MV-4-11 (cell line): ENCODE results near the gene ALDH1A2.
"Not testable (repeated sequence)": the region's sequence is repeated elsewhere in the genome, so short reads cannot be mapped to it uniquely, and the experiment has no call there.

Experiments used
- DNase-seq: peaks from one replicate; lab custom pipeline; 2025; lab: John Stamatoyannopoulos, UW

The ALDH1A2 gene

GRCh38 chr15:58065445-58066041, at the start of gene ALDH1A2:
Gene ALDH1A2 (minus strand): TSS chr15:58065711. CDS start chr15:58065650, 61 bp downstream.
- no peak for DNase-seq

GRCh38 chr15:58114812-58115211, 49.3 kb upstream of the ALDH1A2 start:
- DNase-seq, result peak; percentile 29

- DNase-seq, result no peak
Measured at GRCh38 chr15:58114388-58114787, 48.9 kb upstream of the ALDH1A2 start.

GRCh38 chr15:58113358-58113757, 47.8 kb upstream of the ALDH1A2 start:
- not testable (repeated sequence) for DNase-seq

- no peak for DNase-seq
Measured at GRCh38 chr15:58111718-58112104, 46.2 kb upstream of the ALDH1A2 start.

GRCh38 chr15:58110999-58111717, 45.6 kb upstream of the ALDH1A2 start:
- DNase-seq, result no peak

GRCh38 chr15:58109419-58109818, 43.9 kb upstream of the ALDH1A2 start:
- DNase-seq, result no peak

GRCh38 chr15:58108117-58108516, 42.6 kb upstream of the ALDH1A2 start:
- no peak for DNase-seq

GRCh38 chr15:58103482-58103881, 38.0 kb upstream of the ALDH1A2 start:
- DNase-seq, result no peak

- no peak for DNase-seq
Measured at GRCh38 chr15:58096529-58097084, 31.1 kb upstream of the ALDH1A2 start.

GRCh38 chr15:58095415-58095814, 29.9 kb upstream of the ALDH1A2 start:
- DNase-seq, result no peak

GRCh38 chr15:58087871-58088270, 22.4 kb upstream of the ALDH1A2 start:
- DNase-seq, result peak; percentile 10

GRCh38 chr15:58086491-58086890, 21.0 kb upstream of the ALDH1A2 start:
- no peak for DNase-seq

- DNase-seq, result no peak
Measured at GRCh38 chr15:58083526-58083925, 18.0 kb upstream of the ALDH1A2 start.

GRCh38 chr15:58081891-58082290, 16.4 kb upstream of the ALDH1A2 start:
- DNase-seq, result no peak

GRCh38 chr15:58081456-58081855, 15.9 kb upstream of the ALDH1A2 start:
- DNase-seq, result no peak

GRCh38 chr15:58080959-58081358, 15.4 kb upstream of the ALDH1A2 start:
- DNase-seq, result not testable (repeated sequence)

- no peak for DNase-seq
Measured at GRCh38 chr15:58080398-58080797, 14.9 kb upstream of the ALDH1A2 start.

GRCh38 chr15:58078591-58078990, 13.1 kb upstream of the ALDH1A2 start:
- no peak for DNase-seq

- no peak for DNase-seq
Measured at GRCh38 chr15:58077427-58077826, 11.9 kb upstream of the ALDH1A2 start.

- no peak for DNase-seq
Measured at GRCh38 chr15:58074452-58074851, 8.9 kb upstream of the ALDH1A2 start.

GRCh38 chr15:58070801-58071418, 5.4 kb upstream of the ALDH1A2 start:
- DNase-seq, result peak; percentile 39

- DNase-seq, result peak; percentile 11
Measured at GRCh38 chr15:58069008-58069407, 3.5 kb upstream of the ALDH1A2 start.
